ENCODE results near the gene LPAR2. TPM values are rescaled to one million over a fixed set of nuclear protein-coding genes. Genes with fewer than 3 reads are reported as not detected.

The LPAR2 gene
- total and polyA plus RNA-seq, 2 of the 13 experiments (the other 11 are each of a cell fraction or from before 2014, with no cell fraction given) = 0.86 to 3.6 TPM

GRCh38 chr19:19668230-19669012, 40.4 kb upstream of the LPAR2 start, which contains the start of gene ZNF101 (continued):
- TF ChIP-seq ATF2 (CRISPR knock-in tag; IDR thresholded peaks at IDR 0.05) (no peak; the same call in 1 of the 2 replicates), PRDM10 (CRISPR knock-in tag; IDR thresholded peaks at IDR 0.05; ENCODE audit: low read depth) (peak; percentile 92), SP140L (CRISPR knock-in tag; IDR thresholded peaks at IDR 0.05; ENCODE audit: borderline replicate concordance) (no peak), ZNF136 (CRISPR knock-in tag; IDR thresholded peaks at IDR 0.05; ENCODE audit: low read depth) (no peak; the same call in 1 of the 2 replicates), ZNF446 (CRISPR knock-in tag; IDR thresholded peaks at IDR 0.05) (no peak), ZNF569 (CRISPR knock-in tag; IDR thresholded peaks at IDR 0.05; ENCODE audit: borderline replicate concordance) (no peak), FOXK1 (CRISPR knock-in tag; IDR thresholded peaks at IDR 0.05; ENCODE audit: borderline replicate concordance, low read depth) (peak; percentile 63; the same call in 1 of the 2 replicates), SALL2 (CRISPR knock-in tag; IDR thresholded peaks at IDR 0.05) (no peak), ISX (CRISPR knock-in tag; conservative IDR thresholded peaks at IDR 0.05) (no peak), ARID5B (CRISPR knock-in tag; IDR thresholded peaks at IDR 0.05) (peak; percentile 48; the same call in 1 of the 2 replicates), KAT7 (CRISPR knock-in tag; IDR thresholded peaks at IDR 0.05; ENCODE audit: borderline replicate concordance) (peak; percentile 68; the same call in 1 of the 2 replicates), ZNF746 (CRISPR knock-in tag; IDR thresholded peaks at IDR 0.05) (peak; percentile 65; the same call in 1 of the 2 replicates), CREB1 (IDR thresholded peaks at IDR 0.05) (peak; percentile 35; the same call in 1 of the 2 replicates), CREB1 (CRISPR knock-in tag; IDR thresholded peaks at IDR 0.05) (peak; percentile 51; the same call in 1 of the 2 replicates), ATF6 (CRISPR knock-in tag; conservative IDR thresholded peaks at IDR 0.05) (no peak), MIER2 (CRISPR knock-in tag; IDR thresholded peaks at IDR 0.05) (no peak; the same call in 1 of the 2 replicates)

Data from HepG2 (cell line).